Measurements from ENCODE around the gene RALA.

- TF ChIP-seq, protein P1, sequence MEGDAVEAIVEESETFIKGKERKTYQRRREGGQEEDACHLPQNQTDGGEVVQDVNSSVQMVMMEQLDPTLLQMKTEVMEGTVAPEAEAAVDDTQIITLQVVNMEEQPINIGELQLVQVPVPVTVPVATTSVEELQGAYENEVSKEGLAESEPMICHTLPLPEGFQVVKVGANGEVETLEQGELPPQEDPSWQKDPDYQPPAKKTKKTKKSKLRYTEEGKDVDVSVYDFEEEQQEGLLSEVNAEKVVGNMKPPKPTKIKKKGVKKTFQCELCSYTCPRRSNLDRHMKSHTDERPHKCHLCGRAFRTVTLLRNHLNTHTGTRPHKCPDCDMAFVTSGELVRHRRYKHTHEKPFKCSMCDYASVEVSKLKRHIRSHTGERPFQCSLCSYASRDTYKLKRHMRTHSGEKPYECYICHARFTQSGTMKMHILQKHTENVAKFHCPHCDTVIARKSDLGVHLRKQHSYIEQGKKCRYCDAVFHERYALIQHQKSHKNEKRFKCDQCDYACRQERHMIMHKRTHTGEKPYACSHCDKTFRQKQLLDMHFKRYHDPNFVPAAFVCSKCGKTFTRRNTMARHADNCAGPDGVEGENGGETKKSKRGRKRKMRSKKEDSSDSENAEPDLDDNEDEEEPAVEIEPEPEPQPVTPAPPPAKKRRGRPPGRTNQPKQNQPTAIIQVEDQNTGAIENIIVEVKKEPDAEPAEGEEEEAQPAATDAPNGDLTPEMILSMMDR (IDR thresholded peaks at IDR 0.05; ENCODE audit: low read length): no peak
- TF ChIP-seq EZH2 (IDR thresholded peaks at IDR 0.05; ENCODE audit: borderline replicate concordance, low read length): no peak
Observed at GRCh38 chr7:39620486-39620885, 2.9 kb upstream of the RALA start.
